Pancreas (tissue), 10 donors: ENCODE data around the gene MPPED1. TPM values are rescaled to one million over a fixed set of nuclear protein-coding genes. Genes with fewer than 3 reads are reported as not detected.

Experiments used
- ATAC-seq, 4 donors: fragments of 200-7000 bp; cut with Tn5 transposase; one replicate each; pipeline versions ENCODE4 v1.8.0 to v1.9.1; 2020; ENCODE audit warnings: mild to moderate bottlenecking in 4 of 4, moderate library complexity in 4 of 4
- DNase-seq, 6 donors: peaks; one replicate each; pipeline ENCODE4 v3.0.0-alpha.2; 2020
- FAIRE-seq: peaks from 2 replicates; lab custom pipeline; 2012; peaks lifted over from hg19 to GRCh38; lab: Jason Lieb, UNC
- H3K27ac ChIP-seq, 4 donors: fragments of 200-600 bp; sonication (generic); 1 replicate in 3 of 4; 2 replicates in 1 of 4; pipeline versions ENCODE4 v1.5.0 to v1.8.0; 2020
- H3K27me3 ChIP-seq, 4 donors: fragments of 200-600 bp; one replicate each; pipeline ENCODE4 v1.8.0; 2021
- H3K36me3 ChIP-seq, 3 donors: fragments of 200-600 bp; sonication (generic) in 1 of 3; one replicate each; pipeline versions ENCODE4 v1.5.0 to v1.8.0; 2020 to 2021
- H3K4me1 ChIP-seq, 3 donors: fragments of 200-600 bp; one replicate each; pipeline ENCODE4 v1.8.0; 2021
- H3K4me3 ChIP-seq, 4 donors: fragments of 200-600 bp; sonication (generic) in 2 of 4; one replicate each; pipeline versions ENCODE4 v1.5.0 to v1.8.0; 2020 to 2021
- H3K9me3 ChIP-seq, 4 donors: fragments of 200-600 bp; one replicate each; pipeline ENCODE4 v1.8.0; 2021
- CTCF ChIP-seq, 4 donors: fragments of 200-600 bp; sonication (generic) in 3 of 4; IDR thresholded peaks; one replicate each; pipeline versions ENCODE4 v1.5.0 to v1.8.0; 2021; ENCODE audit warnings: antibody characterized with exemption in 4 of 4
- WGBS, 2 donors: extraction: QIAGEN DNeasy Blood & Tissue Kit; methylation state at CpG; one replicate each; pipeline ENCODE4 v1.1.7; 2013; 5-methylcytosine and 5-hydroxymethylcytosine counted together
- intact Hi-C, 3 donors: fragments of 100-400 bp; cut with DNase I; formaldehyde crosslinking; loops; one replicate each; pipeline versions ENCODE4 v1.11.1 to v1.14.2; 2022
- polyA plus RNA-seq, 2 donors: library from polyadenylated mRNA; stranded (reverse); fragments of 200-250 nt; gene quantifications; one replicate each; pipeline ENCODE4 v1.2.3, GENCODE V29; 2013
- total RNA-seq, 6 donors: library from RNA; stranded (reverse); fragmentation: NEBNext Ultra II Directional in 4 of 6; extraction: Animal tissue kit (Norgen Biotek cat#: 25700) in 4 of 6; gene quantifications; one replicate each; pipeline versions ENCODE4 v1.2.1 to v1.2.4, GENCODE V29; 2021 to 2023
- donor health status: healthy with polysubstance abuse.
- donor health status: DM: no; HTN: no; CAD: no; lungs with moderate emphysema.
- donor health status: DM: no; HTN: no; CAD: no.
- donor health status: control.
- donor health status: control.
- donor health status: Bipolar disorder and iron deficiency.
- donor health status: DM: yes; HTN: yes; CAD: no.
- donor health status: DM: no; HTN: no; CAD: no.
- donor health status: DM: no; HTN: no; CAD: no.
- donor health status: DM: yes; HTN: yes; CAD: no.

Gene MPPED1
- total and polyA plus RNA-seq, 8 donors, result 0.05 TPM; not detected in 7

DNA sequence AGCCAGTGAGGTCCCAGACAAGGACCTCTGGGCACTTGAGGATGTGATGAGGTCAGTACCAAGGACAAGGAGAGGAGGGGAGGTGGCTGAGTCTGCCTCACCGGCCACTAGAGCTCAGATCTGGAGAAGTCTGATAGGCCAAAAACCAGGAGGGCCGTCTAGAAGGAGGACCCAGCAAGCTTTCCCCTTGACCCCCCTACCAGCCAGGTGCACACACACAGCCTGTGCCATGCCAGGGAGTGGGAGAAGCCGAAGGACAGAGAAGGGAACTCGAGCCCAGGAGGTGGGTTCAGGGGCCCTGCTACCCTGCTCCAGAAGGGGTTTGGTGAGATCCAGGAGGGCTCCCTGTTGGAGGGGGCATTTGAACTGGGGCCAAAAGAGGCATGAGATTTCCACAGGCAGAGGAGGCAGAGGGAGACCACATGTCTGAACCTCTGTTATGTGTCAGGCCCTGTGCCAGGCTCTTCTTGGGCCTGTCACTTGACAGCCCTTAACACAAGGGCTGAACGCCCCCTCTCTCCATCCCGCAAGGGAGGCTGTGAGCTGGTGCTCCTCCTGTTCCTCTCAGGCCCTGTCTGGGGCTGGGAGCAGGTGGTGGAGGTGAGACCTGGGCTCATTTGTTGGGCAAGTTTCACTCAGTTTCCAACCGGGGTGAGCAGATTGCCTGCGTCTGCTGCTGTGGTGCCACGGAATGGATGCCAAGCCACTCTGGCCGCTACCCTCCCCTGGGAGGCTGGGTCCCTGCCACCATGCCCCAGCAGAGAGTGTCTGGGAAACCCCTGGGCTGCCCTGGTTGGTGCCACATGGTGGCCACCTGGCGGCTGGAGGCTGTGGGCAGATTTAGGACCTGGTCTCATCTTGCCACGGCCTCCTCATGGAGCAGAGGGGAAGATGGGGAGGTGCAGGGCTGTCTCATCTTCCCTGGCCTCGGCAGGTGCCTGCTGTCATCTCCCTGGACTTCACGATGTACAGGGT lies 65.2 kb downstream of the MPPED1 start:
- no peak for ATAC-seq

GRCh38 chr22:43477966-43478365 lies 66.2 kb downstream of the MPPED1 start:
- ATAC-seq, result no peak

More for the DNA sequence above, 65.2 kb downstream of the MPPED1 start:
- no peaks in the 10 kb centered on the region for H3K36me3 ChIP-seq
- no peak overlapping the region for H3K4me3 ChIP-seq
- DNase-seq (no peak), FAIRE-seq (no peak)
- 59 to 72% methylated on average over 14 of the region's 14 CpGs for WGBS, 2 donors
- H3K27me3 ChIP-seq, result no peaks in the 10 kb centered on the region
- no peaks in the 10 kb centered on the region for H3K9me3 ChIP-seq
- H3K4me1 ChIP-seq, result no peaks in the 10 kb centered on the region
- TF ChIP-seq CTCF (IDR thresholded peaks at IDR 0.05), result no peak
- intact Hi-C loops, result no loop called here
- no peak overlapping the region for H3K27ac ChIP-seq

GRCh38 chr22:43478621-43479300 lies 66.9 kb downstream of the MPPED1 start:
- 74 to 81% methylated on average over 21 of the region's 21 CpGs for WGBS, 2 donors
- no peaks in the 10 kb centered on the region for H3K36me3 ChIP-seq
- no peak for ATAC-seq
- intact Hi-C loops, result no loop called here
- no peaks in the 10 kb centered on the region for H3K27me3 ChIP-seq
- no peaks in the 10 kb centered on the region for H3K4me1 ChIP-seq
- H3K27ac ChIP-seq, result no peak overlapping the region
- no peak for FAIRE-seq
- H3K4me3 ChIP-seq, result no peak overlapping the region
- peak in 1 of 6 donors; percentile 45 for DNase-seq
- H3K9me3 ChIP-seq, result no peaks in the 10 kb centered on the region
- no peak for TF ChIP-seq CTCF (IDR thresholded peaks at IDR 0.05)

More at GRCh38 chr22:43477966-43478365, 66.2 kb downstream of the MPPED1 start:
- TF ChIP-seq CTCF (IDR thresholded peaks at IDR 0.05), result no peak
- DNase-seq, result no peak
- no peak for FAIRE-seq
- 77 to 85% methylated on average over 7 of the region's 7 CpGs for WGBS, 2 donors
- intact Hi-C loops, result no loop called here
- Histone ChIP-seq H3K36me3 (no peaks in the 10 kb centered on the region), H3K27ac (no peak overlapping the region), H3K4me3 (no peak overlapping the region), H3K9me3 (no peaks in the 10 kb centered on the region), H3K4me1 (no peaks in the 10 kb centered on the region), H3K27me3 (no peaks in the 10 kb centered on the region)

GRCh38 chr22:43479301-43479950 lies 67.6 kb downstream of the MPPED1 start:
- ATAC-seq (no peak), FAIRE-seq (no peak), DNase-seq (no peak)
- intact Hi-C loops, result no loop called here
- H3K9me3 ChIP-seq, result no peaks in the 10 kb centered on the region
- H3K4me1 ChIP-seq, result no peaks in the 10 kb centered on the region
- H3K27ac ChIP-seq, result no peak overlapping the region
- no peaks in the 10 kb centered on the region for H3K36me3 ChIP-seq
- no peak overlapping the region for H3K4me3 ChIP-seq
- H3K27me3 ChIP-seq, result peaks cover 0 to 3% (median 0%) of the 10 kb centered on the region in 4 donors
- TF ChIP-seq CTCF (IDR thresholded peaks at IDR 0.05), result no peak
- 54 to 75% methylated on average over 7 of the region's 7 CpGs for WGBS, 2 donors
